Stimulated activated CD8-positive, alpha-beta memory T cell treated with anti-CD3 and anti-CD28 coated beads, Interleukin-4, amount 100 ng/mL, for 48 hours (primary cell): ENCODE data around the gene KCNE4.
"Not testable (repeated sequence)": the region's sequence is repeated elsewhere in the genome, so short reads cannot be mapped to it uniquely, and the experiment has no call there.

Source experiments
- DNase-seq: peaks from one replicate; pipeline ENCODE4 v3.0.0-alpha.2; 2020

The KCNE4 gene

GRCh38 chr2:223058952-223059716 lies 7.1 kb downstream of the KCNE4 start:
- DNase-seq: no peak

DNA sequence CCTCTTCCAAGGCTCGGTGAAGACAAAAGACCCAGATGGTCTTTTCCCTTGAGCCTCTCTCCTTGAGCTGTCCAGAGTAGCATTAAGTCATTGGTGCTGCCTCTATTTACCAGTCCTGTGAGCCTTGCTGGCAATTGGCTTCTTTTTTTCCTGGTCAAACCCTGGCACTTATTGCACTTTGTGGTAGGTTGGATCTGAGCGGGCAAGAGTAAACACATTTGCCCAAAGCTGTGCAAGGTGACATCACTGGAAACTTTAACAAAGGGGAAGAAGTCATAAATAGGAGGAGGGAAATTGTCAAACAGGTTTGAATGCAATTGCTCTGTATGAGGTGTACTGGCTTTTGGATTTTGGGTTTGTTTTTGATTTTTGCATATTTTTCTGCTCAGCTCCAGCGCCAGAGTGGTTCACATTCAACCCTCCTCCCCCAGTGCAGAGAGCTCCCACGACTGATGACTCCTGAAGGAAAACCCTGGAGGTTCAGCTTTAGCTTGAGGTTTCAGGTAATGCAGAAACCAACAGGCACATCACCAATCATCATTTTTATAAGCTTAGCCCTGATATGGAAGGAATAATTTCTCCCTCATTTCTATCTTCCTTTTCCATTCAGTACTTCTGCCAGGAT lies 8.3 kb downstream of the KCNE4 start:
- no peak for DNase-seq

DNA sequence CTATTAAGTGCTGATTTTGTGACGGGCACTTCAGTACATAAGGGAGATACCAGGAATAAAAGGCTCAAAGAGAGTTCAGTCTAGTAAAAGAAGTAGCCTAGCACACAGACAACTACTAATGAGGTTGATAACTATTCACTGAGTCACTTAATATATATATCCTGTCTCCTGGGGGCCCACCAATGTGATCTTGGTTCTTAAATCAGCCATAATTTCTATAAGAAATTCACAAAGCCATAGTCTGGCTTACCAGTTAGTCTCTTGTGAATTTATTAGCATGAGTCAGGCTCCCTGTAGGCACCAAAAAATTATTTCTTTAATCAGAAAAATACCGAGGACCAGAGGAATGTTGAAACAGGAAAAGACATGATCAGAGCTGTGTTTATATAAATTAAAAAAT lies 10.4 kb downstream of the KCNE4 start:
- DNase-seq: no peak

GRCh38 chr2:223065107-223065506 lies 13.1 kb downstream of the KCNE4 start:
- no peak for DNase-seq

GRCh38 chr2:223066721-223067120 lies 14.7 kb downstream of the KCNE4 start:
- no peak for DNase-seq

GRCh38 chr2:223068071-223068470 lies 16.1 kb downstream of the KCNE4 start:
- no peak for DNase-seq

- no peak for DNase-seq
Observed at GRCh38 chr2:223069465-223069864, 17.5 kb downstream of the KCNE4 start.

DNA sequence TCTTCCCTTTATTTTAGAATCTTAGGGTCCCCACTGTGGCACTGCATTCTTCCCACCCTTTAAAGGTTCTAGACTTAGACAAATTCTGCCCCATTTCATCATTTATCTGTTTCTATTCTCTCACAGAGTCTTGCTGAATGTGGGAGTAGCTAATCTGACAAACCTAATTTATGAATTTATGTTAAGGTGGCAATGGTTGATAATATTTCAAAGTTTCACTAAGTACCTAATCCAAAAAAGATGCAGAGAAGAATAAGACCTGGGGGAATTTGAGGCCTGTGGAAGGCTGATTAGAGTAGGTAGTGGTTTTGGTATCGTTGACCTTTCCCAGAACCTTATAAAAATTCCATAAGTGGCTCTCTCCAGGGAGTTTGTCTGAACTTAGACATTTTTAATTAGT lies 18.0 kb downstream of the KCNE4 start:
- DNase-seq: no peak

- no peak for DNase-seq
Observed at GRCh38 chr2:223071139-223071538, 19.1 kb downstream of the KCNE4 start.

GRCh38 chr2:223072826-223073225 lies 20.8 kb downstream of the KCNE4 start:
- DNase-seq: no peak

DNA sequence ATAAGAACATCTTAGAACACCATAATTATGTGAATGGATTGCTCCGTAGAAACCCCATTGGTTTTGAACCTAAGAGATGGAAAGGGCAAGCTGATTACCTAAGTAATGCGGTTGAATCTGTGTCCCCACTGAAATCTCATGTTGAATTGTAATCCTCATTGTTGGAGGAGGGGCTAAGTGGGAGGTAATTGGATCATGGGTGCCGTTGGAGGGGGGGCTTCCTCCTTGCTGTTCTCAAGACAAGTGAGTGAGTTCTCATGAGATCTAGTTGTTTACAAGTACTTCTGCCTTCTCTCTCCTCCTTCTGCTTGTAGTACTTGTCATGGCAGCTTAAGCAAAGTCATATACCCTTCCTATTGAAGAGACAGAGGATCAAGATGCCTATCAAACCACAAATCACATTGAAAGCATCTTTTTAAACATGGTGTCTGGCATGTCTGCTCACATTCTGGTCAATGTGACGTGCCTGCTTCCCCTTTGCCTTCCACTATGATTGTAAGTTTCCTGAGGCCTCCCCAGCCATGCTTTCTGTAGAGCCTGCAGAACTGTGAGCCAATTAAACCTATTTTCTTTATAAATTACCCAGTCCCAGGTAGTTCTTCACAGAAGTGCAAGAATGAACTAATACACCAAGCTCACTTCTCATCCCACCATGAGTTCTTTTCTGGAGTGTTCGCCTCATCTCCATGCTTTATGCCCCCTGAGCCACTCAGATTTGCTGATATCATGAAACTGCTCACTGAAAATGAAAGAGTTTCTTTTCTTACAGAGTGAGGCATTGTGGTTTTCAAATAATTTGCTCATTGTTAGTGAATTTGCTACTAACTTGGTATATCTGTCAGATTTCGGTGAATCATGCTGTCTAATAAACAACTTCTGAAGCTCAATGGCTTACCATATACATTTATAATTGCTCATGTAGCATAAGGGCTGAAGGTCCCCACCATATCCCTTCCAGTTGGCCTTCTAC lies 23.6 kb downstream of the KCNE4 start:
- DNase-seq: no peak

DNA sequence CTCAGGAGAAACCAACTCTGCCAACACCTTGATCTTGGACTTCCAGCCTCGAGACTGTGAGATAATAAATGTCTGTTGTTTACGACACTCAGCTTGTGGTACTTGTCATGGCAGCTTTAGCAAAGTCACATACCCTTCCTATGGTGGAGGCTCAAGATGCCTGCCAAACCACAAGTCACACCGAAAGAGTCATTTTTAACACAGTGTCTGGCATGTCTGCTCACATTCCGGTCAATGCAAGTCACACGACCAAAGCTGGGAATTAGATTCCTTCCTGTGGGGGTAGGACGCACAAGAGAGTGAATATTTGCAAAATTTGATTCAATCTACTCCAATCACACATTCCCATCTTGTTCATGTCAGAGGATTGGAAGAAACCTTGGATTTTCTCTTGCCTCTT lies 24.6 kb downstream of the KCNE4 start:
- no peak for DNase-seq

DNA sequence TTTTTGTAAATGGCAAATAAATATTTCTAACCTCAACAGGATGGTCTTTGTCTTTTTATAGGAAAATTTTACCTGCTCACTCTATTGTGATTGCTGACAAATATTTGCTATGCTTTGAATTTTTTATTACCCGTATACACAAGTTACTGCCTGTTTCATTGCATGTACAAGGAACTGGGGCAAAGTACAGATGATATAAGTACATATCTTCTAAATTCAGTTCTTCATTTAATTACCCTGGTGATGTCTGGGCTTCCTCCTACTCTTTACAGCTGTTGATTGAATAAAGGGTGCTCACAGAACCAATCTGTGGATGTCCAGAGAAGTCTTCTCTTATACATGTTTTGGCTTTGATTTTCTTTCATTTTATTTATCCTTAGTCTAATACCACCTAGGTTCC lies 26.5 kb downstream of the KCNE4 start:
- DNase-seq: no peak

GRCh38 chr2:223079378-223079777 lies 27.4 kb downstream of the KCNE4 start:
- no peak for DNase-seq

DNA sequence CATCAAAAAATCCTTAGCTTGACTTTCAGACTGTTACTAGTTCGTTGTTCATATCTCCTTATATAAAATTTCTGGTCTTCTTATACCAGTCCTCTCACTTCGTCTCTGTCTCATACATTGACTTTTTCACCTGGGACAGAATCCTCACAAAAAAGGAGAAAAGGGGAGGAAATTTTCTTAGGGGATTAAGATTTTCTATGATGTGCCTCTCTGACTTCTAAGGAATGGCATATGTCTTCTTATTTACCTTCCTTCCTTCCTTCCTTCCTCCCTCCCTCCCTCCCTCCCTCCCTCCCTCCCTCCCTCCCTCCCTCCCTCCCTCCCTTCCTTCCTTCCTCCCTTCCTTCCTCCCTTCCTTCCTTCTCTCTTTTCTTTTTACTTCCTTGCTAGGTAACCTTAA lies 27.9 kb downstream of the KCNE4 start:
- no peak for DNase-seq

DNA sequence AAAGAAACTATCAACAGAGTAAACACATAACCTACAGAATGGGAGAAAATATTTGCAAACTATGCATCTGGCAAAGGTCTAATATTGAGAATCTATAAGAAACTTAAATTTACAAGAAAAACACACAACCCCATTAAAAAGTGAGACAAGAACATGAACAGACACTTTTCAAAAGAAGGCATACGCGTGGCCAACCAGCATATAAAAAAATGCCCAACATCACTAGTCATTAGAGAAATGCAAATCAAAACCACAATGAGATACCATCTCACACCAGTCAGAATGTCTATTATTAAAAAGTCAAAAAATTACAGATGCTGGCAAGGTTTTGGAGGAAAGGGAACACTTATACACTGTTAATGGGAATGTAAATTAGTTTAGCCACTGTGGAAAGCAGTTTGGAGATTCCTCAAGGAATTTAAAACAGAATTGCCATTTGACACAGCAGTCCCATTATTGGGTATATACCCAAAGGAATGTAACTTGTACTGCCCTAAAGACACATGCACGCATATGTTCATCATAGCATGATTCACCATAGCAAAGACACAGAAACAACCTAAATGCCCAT lies 28.9 kb downstream of the KCNE4 start:
- DNase-seq: not testable (repeated sequence)

DNA sequence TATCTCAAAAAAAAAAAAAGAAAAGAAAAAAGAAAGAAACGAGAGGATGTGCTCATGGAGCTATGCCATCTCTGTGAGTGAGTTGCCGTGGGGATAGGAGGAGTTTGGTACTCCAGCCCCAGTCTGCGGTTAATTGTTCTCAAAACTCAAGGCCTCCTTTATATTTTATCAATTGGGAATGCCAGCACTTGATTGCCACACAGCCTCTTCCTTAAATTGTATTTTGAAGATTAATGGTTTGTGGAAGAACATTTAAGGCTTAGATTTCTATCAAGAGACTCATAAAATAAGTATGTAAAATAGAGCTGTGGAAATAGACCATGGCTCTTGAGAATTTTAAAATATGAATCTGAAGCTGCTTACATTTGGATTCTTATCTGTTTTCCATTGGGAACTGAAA lies 29.8 kb downstream of the KCNE4 start:
- no peak for DNase-seq

- no peak for DNase-seq
Observed at GRCh38 chr2:223082706-223083105, 30.7 kb downstream of the KCNE4 start.

DNA sequence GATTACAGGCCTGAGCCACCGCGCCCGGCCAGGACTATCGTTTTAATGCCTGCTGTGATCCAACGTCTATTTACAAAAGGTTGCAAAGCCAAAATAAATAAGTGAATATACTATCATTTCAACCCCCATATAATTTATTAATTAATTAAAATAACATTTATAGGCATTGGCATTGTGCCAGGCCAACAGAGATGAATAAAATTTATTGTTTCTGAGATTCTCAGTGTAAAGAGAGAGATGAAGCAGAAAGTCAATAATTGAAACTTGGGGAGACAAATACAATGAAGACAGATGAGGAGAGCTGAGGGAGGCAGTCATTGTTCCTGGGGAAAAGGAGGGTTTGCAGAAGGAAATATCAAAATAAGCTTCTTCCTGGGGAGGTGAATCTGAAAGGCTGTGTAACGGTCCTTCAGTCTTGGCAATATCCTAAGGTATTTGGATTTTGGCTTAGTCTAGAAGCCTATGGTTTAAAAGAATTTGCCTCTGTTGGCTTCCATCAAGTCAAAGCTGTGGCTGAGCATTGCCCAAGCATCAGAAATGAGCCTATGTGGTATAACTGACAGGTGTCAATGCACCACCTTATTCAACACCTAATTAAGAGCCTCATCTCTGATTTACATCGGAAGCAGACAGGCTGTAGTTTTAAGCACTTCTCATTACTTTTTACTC lies 31.5 kb downstream of the KCNE4 start:
- DNase-seq: no peak

GRCh38 chr2:223084873-223085272 lies 32.9 kb downstream of the KCNE4 start:
- DNase-seq: no peak

GRCh38 chr2:223086370-223086981 lies 34.5 kb downstream of the KCNE4 start:
- DNase-seq: no peak

DNA sequence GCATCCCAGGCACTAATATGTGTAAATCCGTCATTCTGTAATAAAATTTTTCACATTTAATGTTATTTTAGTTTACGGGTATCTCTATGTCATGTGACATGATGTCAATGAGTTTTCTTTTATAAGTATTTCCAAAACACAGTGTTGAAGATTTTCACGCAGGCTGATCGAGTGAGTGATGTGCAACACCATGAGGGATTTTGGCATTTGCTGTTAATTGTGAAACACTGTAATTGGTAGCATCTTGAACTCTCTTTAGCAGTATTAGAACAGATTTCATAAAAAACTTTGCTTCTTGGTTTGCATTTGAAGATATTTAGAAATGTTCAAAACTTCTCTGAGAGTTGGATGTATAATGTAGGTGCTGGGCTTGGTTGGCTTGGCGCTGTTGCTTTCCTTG lies 35.5 kb downstream of the KCNE4 start:
- no peak for DNase-seq
